Measurements from ENCODE around the gene AHSG.

DNA sequence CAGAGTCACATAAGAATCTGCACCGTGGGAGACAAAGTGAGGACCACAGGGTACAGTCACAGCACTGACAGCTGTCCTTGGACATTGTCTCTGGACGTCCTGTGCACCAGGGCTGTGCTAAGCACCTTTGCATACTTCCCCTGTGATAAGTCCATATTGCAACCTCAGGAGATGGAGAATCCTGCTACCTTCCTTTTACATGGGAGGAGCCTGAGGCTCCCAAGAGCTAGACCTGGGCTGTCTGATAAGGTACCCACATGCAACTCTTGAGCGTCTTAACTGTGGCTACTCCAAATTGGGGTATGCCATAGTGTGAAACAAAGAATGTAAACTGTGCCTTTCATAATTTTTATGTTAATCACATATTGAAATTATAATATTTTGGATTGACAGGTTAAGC, 24.8 kb downstream of the AHSG start:
- TF ChIP-seq POLR2A (IDR thresholded peaks at IDR 0.05) = no peak
- TF ChIP-seq, protein P1, sequence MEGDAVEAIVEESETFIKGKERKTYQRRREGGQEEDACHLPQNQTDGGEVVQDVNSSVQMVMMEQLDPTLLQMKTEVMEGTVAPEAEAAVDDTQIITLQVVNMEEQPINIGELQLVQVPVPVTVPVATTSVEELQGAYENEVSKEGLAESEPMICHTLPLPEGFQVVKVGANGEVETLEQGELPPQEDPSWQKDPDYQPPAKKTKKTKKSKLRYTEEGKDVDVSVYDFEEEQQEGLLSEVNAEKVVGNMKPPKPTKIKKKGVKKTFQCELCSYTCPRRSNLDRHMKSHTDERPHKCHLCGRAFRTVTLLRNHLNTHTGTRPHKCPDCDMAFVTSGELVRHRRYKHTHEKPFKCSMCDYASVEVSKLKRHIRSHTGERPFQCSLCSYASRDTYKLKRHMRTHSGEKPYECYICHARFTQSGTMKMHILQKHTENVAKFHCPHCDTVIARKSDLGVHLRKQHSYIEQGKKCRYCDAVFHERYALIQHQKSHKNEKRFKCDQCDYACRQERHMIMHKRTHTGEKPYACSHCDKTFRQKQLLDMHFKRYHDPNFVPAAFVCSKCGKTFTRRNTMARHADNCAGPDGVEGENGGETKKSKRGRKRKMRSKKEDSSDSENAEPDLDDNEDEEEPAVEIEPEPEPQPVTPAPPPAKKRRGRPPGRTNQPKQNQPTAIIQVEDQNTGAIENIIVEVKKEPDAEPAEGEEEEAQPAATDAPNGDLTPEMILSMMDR (IDR thresholded peaks at IDR 0.05) = no peak
